NB4 (cell line): ENCODE results near the gene OR10H2.

ENCODE experiments used
- CTCF ChIP-seq: IDR thresholded peaks from one replicate; pipeline ENCODE4 v1.5.1; 2012; ENCODE audit warnings: low read depth, low read length
- POLR2A ChIP-seq: IDR thresholded peaks from 2 replicates; pipeline ENCODE4 v1.6.1; 2011; ENCODE audit warnings: mild to moderate bottlenecking; ENCODE audit not compliant: insufficient read length; ENCODE audit errors: extremely low read depth

GRCh38 chr19:15717809-15718208 is 10.0 kb upstream of the OR10H2 start:
- TF ChIP-seq POLR2A (no peak), CTCF (no peak)
